ENCODE measurements around the gene SNTN. TPM values are rescaled to one million over a fixed set of nuclear protein-coding genes. Genes with fewer than 3 reads are reported as not detected.

The SNTN gene
- total RNA-seq = not detected in 2 replicates

DNA sequence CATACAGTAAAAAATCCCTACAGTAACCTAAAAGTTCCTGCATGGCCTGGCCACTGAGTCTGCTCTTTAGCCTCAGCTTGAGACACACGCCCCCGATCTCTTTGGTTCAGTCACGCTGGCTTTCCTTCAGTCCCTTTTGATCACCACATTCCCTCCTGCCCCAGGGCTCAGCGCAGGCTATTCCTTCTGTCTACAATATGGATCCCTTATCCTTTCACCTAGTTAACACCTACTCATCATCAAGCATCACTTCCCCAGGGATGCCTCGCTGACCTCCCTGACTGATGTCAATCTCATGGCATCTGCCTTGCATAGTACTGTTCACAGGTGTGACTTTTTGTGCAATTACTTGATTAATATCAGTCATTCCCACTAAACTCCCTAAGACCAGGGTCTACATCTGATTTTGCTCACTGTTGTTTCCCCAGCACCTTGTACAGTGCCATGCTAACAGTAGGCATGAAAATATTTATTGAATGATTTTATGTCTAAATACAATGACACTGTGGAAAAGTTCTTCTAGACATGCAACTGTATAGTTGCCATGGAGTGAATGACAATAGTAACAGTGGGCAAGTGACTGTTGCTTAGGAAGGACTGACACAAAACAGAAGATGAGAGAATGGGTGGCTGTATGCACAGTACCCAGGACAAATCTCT, at the start of gene SNTN:
SNTN (plus strand) TSS at position 610 of the 660 bp plus-strand sequence; CDS start at position 623, 13 bp downstream.

Other genes with a start within 250 kb of the SNTN start
- gene C3orf49, start 166.6 kb downstream of the SNTN start, total RNA-seq = not detected in 2 replicates
- gene THOC7, start 211.1 kb downstream of the SNTN start, total RNA-seq = 38.1 and 48.4 TPM in 2 replicates
- 4.7 and 7.0 TPM in 2 replicates for gene ATXN7, start 211.2 kb downstream of the SNTN start, total RNA-seq